ENCODE results near the gene TRPM7. TPM values are rescaled to one million over a fixed set of nuclear protein-coding genes. Genes with fewer than 3 reads are reported as not detected.

Gene TRPM7
- total RNA-seq, 1 experiment from 2014 or later = 35.1 TPM

DNA sequence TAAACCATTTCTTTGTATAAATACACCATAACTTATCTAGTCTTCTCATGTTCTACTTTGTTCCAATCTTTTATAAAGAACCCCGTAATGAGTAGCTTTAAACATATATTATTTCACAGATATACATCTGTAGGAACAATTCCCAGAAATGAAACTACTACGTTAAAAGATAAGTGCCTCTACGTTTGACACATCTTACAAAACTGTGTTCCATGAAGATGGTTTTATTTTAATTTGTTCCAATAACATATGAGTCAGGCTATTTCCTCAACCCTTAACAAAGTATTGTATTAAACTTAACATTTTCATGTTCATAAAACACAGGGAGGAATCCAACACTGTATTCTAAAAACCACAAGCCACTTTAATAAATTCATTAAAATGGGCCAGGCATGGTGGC is 52.9 kb downstream of the TRPM7 start:
- WGBS (ENCODE audit: extremely low coverage, insufficient read length, low lambda C conversion rate) = no CpG with 5 or more reads among the region's 3 CpGs

More for the DNA sequence above, 52.9 kb downstream of the TRPM7 start:
- DNase-seq = no peak
- Histone ChIP-seq H3K4ac (ENCODE audit: low read depth, low read length) (no peak overlapping the region), H2BK20ac (ENCODE audit: low read depth, low read length, poor library complexity, severe bottlenecking) (no peak overlapping the region), H4K5ac (ENCODE audit: insufficient read length, low read depth, low read length) (no peak overlapping the region), H3K9me3 (ENCODE audit: control insufficient read depth, low read depth, low read length) (no peaks in the 10 kb centered on the region), H3K4me2 (ENCODE audit: insufficient read depth, insufficient read length, low read length) (no peak overlapping the region), H2AK5ac (ENCODE audit: insufficient read length, low read length) (no peak overlapping the region), H3K23ac (ENCODE audit: insufficient read length, low read depth, low read length) (no peak overlapping the region), H3K79me1 (ENCODE audit: insufficient read depth, low read depth, low read length, poor library complexity, severe bottlenecking) (no peaks in the 10 kb centered on the region), H4K91ac (ENCODE audit: insufficient read length, low read depth, low read length) (no peak overlapping the region), H3K23me2 (ENCODE audit: insufficient read length, low read depth, low read length, poor library complexity, severe bottlenecking) (no peaks in the 10 kb centered on the region), H2BK15ac (ENCODE audit: low read depth, low read length) (no peak overlapping the region), H3K18ac (ENCODE audit: insufficient read length, low read depth, low read length) (no peak overlapping the region), H4K20me1 (ENCODE audit: control insufficient read depth, insufficient read depth, insufficient read length) (no peaks in the 10 kb centered on the region), H3K9ac (ENCODE audit: extremely low read depth, insufficient read length, low read length) (no peak overlapping the region), H3K56ac (ENCODE audit: insufficient read length, low read depth, low read length) (no peak overlapping the region), H2AFZ (ENCODE audit: low read length) (no peak overlapping the region), H3K27ac (ENCODE audit: insufficient read length, low read depth, low read length) (no peak overlapping the region), H2BK5ac (ENCODE audit: insufficient read length, low read length) (no peak overlapping the region), H3K4me1 (ENCODE audit: insufficient read depth, low read length) (no peaks in the 10 kb centered on the region), H3K27me3 (ENCODE audit: insufficient read depth, low read length) (no peaks in the 10 kb centered on the region), H2BK120ac (ENCODE audit: low read depth, low read length, poor library complexity, severe bottlenecking) (no peak overlapping the region), H2BK12ac (ENCODE audit: insufficient read length, low read depth, low read length) (no peak overlapping the region), H3T11ph (ENCODE audit: low read length) (no peak overlapping the region), H3K79me2 (ENCODE audit: insufficient read depth, low read length) (no peaks in the 10 kb centered on the region), H4K8ac (replicated peaks; ENCODE audit: insufficient read length, low read depth, low read length) (no peak overlapping the region), H3K14ac (ENCODE audit: insufficient read depth, low read length) (no peak overlapping the region)
- Mint-ChIP-seq H3K9me3 (no peaks in the 10 kb centered on the region), H3K27me3 (ENCODE audit: low read depth) (no peaks in the 10 kb centered on the region), H3K4me3 (no peak overlapping the region), H3K36me3 (ENCODE audit: insufficient read depth in 1 of 3, low read depth in 3 of 3) (peaks cover 7 to 53% (median 40%) of the 10 kb centered on the region in 3 experiments; a peak in 6 of 7 replicates), H3K27ac (no peak overlapping the region), H3K4me1 (no peaks in the 10 kb centered on the region)
- TF ChIP-seq, protein P1, sequence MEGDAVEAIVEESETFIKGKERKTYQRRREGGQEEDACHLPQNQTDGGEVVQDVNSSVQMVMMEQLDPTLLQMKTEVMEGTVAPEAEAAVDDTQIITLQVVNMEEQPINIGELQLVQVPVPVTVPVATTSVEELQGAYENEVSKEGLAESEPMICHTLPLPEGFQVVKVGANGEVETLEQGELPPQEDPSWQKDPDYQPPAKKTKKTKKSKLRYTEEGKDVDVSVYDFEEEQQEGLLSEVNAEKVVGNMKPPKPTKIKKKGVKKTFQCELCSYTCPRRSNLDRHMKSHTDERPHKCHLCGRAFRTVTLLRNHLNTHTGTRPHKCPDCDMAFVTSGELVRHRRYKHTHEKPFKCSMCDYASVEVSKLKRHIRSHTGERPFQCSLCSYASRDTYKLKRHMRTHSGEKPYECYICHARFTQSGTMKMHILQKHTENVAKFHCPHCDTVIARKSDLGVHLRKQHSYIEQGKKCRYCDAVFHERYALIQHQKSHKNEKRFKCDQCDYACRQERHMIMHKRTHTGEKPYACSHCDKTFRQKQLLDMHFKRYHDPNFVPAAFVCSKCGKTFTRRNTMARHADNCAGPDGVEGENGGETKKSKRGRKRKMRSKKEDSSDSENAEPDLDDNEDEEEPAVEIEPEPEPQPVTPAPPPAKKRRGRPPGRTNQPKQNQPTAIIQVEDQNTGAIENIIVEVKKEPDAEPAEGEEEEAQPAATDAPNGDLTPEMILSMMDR (conservative IDR thresholded peaks at IDR 0.05) = no peak
